Stimulated activated CD8-positive, alpha-beta memory T cell treated with anti-CD3 and anti-CD28 coated beads, Interleukin-12 subunit alpha, Interleukin-12 subunit beta, amount 100 ng/mL, for 1 hour (primary cell): ENCODE data around the gene KLHL8.
A peak's percentile ranks its signal among the peaks of the same experiment; 100 is the strongest.
"Not testable (repeated sequence)": the region's sequence is repeated elsewhere in the genome, so short reads cannot be mapped to it uniquely, and the experiment has no call there.

Experiments
- DNase-seq: peaks from one replicate; pipeline ENCODE4 v3.0.0-alpha.2; 2020; ENCODE audit warnings: low read depth

The KLHL8 gene

DNA sequence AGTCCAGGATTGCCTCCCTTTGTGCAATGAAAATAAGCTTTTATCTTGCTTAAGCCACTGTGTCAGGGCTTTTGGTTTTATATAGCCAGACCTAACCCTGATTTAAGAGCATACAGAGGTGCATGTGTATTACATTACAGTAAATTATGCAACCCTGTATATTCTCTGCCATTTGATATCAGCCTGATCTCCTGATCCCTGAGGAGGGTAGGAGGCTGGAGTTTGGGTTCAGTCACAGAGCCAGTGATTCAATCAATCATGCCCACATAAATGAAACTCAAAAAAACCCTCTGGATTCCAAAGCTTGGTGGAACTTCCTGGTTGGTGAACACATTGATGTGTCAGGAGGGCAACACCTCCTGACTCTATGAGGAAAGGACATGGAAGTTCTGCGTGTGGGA lies 7.3 kb upstream of the KLHL8 start:
- no peak for DNase-seq

DNA sequence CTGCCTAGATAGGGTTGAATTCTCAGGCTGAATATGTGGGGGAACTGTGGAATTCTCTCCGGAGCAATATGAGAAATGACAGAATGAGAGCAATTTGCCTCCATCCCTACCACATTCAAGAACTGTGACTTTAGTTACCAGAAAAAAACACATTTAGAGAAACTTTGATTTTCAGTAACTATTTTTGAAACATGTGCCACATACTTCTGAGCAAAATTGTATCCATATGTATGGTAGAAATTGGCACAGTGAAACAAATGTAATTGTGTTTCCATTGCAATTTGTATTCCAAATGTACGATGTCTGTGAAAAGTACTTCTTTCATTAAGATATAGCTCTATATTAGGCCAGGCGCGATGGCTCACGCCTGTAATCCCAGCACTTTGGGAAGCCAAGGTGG lies 5.5 kb upstream of the KLHL8 start:
- no peak for DNase-seq

DNA sequence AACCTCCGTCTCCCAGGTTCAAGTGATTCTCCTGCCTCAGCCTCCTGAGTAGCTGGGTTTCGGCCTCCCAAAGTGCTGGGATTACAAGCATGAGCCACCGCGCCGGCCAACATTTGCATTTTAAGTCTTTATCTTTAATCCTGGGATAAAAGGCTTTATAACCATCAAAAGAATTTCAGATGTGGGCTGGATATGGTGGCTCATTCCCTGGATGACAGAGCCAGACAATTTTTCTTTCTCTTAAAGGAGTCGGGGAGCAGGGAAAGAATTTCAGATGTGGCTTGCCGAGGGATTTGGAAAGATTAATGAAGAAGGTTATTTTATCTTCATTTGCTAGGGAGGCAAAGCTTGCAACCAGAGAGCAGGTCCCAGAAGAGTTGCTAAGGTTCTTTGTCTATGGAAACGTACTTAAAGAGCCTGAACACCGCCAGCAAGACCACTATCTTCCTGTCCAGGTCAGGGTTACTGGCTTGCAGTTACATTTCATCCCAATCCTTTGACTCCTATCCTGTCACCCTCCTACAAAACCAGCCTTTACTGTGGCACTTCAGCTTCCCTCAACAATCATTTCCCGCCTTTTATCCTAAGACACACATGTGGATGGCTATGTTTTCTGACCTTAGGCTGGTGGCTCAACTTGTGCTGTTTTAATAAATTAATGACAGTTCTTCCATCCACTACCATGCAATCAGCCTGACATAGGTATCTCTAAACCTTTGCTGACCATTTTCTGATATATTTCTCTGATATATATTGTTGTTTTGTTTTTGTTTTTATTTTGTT lies 3.9 kb upstream of the KLHL8 start:
- DNase-seq, result no peak

DNA sequence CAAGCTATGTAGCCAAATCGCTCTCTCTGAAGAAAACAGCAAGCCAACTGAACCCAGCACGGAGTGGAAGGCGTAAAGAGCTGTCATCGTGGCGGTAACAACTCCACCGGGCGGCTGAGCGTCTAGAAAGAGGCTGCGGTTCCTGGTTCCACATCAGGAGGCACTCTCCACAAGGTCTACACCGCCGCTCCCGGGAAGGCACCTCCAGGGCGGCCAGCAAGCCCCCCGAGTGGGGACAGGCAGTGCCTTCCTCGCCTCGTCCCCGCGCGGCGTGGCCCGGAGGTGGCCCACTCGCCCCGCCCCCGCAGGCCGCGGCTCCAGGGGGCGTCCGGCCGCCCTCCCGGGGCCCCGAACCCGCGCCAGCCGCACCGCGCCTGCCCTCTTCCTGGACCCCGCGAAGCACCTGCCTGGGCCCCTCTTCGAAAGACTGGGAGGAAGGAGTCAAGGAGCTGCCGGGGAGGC lies 755 bp downstream of the KLHL8 start:
- DNase-seq, result peak; percentile 26

DNA sequence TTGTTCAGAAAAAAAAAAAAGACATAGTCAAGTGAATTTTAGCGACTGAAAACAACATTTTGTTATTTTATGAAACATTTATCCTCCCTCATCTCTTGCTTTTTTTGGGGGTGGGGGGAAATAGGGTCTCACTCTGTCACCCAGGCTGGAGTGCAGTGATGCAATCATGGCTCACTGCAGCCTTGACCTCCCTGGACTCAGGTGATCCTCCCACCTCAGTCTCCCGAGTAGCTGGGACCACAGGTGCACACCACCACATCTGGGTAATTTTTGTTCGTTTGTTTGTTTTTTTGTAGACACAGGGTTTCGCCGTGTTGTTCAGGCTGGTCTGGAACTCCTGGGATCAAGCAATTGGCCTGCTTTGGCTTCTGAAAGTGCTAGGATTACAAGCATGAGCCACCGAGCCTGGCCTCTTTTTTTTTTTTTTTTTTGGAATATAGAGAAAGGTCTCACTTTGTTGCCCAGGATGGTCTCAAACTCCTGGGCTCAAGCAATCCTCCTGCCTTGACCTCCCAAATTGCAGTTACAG lies 3.1 kb downstream of the KLHL8 start:
- DNase-seq, result not testable (repeated sequence)

DNA sequence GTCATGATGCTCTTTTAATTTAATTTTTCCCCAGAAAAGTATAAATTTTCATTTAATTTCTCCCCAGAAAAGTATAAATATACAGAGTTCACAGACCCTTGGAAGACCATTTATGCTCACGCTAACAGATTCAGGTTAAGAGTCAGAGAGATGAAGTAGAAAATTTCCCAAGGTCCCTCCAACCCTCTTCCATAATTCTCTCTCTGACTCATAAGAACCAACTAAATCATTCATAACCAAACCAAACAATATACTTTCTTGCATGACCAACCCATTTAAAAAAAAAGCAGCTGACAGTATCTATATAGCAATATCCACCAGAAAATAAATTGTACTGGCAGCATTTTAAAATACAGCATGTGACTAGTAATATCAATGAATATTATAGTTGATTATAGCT lies 3.9 kb downstream of the KLHL8 start:
- DNase-seq, result no peak

DNA sequence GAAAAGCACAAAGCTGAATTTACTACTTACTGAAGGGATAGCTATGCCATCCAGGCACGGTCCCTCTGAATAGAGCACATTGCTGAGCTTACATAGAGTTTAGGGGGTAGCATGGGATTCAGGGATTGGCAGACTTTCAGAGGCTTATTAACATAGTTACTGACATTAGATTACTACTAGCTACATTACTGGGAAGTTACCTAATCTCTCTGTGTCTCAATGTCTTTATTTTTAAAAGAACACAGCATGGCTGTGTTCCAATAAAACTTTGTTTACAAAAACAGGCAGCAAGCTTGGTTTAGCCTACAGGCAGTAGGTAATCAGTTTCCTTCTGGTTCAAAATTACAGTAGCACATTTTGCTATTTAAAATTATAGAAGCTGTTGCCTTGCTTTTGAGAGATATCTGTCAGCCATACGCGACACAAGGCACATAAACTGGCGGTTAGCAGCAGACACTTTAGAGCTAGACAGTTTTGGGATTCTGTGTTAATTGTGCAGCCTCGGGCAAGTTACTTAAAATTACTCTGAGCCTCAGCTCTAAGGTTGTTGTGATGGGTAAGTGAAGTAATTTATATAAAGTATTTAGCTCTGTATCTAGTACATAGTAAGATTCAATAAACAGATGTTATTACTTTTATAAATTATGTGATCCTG lies 6.9 kb downstream of the KLHL8 start:
- no peak for DNase-seq

DNA sequence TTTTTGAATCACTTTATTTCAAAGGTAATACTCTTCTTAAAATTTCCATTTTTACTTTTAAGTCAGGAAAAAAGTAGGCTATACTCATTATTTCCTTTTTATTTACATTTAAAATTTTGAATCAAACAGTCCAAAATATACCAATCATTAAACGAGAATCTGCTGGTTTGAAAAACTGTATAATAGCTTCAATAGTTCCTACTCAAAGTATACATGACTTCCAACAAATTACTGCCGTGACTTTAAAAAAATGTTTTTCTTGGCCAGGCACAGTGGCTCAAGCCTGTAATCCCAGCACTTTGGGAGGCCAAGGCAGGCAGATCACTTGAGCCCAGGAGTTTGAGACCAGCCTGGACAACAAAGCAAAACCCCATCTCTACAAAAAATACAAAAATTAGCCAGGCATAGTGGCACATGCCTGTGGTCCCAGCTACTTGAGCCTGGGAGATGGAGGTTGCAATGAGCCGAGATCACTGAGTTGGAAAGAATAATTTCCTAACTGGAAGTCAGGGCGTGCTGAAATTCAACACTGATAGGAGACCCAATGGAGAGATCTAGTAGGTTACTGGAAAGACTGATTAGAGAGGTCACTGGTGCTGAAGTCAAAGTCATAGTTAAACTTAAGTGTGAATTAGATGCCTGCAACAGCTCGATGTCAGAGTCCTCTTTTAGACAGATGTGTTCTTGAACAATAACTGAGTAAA lies 9.0 kb downstream of the KLHL8 start:
- DNase-seq, result no peak

DNA sequence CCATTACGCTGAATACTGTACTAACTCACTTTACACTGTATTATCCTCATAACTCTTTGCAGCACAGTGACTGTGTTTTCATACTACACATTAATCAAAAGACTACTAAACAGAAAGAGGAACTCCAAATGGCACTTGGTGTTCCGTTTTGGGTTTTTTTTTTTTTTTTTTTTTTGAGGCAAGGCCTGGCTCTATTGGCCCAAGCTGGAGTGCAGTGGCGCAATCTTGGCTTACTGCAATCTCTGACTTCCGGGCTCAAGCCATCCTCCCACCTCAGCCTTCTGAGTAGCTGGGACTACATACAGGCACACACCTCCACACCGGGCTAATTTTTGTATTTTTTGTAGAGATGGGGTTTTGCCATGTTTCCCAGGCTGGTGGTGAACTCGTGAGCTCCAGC lies 10.7 kb downstream of the KLHL8 start:
- DNase-seq, result no peak

DNA sequence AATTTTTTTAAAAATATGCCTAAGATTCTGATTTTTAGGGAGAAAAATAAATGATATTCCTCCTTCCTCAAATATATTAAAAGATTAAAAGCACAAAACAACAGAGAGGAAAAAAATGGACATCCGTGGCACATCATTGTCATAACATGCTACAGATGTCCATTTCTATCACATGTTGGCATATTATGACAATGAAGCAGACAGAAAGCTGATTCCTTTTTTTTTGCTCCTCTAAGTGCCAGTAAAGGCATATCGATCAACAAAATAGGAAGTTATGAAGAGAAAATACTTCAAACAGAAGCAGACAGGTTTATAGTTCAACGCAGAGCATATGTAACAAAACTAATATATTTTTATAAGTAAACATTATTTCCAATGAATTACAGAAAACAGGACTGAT lies 11.2 kb downstream of the KLHL8 start:
- no peak for DNase-seq

DNA sequence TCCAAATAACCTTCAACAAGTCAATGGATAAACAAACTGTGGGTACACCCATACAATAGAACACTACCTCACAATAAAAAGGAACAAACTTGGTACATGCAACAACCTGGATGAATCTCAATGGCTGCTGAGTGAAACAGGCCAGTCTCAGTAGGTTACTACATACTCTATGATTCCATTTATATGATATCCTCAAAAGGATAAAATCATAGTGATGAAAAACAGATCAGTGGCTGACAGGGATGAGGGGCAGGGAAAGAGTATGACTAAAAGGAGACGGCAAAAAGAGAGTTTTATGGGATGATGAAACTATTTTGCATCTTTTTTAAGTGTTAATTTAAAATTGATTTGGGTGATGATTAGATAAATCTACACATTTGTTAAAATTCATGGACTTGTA lies 15.9 kb downstream of the KLHL8 start:
- no peak for DNase-seq

DNA sequence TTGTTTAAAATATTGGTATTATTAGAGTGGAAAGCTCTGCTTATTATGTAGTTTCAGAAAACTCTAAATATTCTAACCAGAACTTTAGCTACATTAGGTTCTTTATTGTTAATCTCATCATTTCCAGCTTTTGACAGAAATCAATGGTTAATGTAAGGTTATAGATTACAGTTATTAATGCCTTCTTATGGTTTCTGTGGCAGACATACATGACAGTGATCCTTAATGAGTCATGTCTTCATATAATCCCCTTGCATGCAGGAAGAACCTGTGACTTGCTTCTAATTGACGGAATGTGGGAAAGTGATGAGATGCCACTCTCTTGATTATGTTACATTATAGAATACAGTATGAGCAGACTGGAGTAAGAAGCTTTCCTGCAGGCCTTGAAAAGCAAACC lies 23.5 kb downstream of the KLHL8 start:
- DNase-seq, result no peak

DNA sequence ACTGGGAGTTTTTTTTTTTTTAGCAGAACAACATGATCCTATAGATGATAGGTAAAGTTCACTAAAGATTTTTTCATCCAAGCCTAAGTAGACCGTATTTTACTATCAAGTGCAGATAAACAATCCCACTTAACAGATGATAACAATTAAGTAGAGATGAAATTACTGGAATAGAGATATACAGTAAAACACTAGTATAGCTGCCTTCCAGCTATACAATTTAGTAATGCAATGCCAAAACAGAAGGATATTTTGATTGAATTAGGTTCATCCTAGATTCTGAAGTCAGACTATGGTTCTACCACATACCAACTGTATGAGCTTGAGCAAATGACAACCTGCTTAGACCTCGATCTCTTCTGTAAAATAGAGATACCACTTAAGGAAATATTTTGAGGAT lies 24.3 kb downstream of the KLHL8 start:
- no peak for DNase-seq

DNA sequence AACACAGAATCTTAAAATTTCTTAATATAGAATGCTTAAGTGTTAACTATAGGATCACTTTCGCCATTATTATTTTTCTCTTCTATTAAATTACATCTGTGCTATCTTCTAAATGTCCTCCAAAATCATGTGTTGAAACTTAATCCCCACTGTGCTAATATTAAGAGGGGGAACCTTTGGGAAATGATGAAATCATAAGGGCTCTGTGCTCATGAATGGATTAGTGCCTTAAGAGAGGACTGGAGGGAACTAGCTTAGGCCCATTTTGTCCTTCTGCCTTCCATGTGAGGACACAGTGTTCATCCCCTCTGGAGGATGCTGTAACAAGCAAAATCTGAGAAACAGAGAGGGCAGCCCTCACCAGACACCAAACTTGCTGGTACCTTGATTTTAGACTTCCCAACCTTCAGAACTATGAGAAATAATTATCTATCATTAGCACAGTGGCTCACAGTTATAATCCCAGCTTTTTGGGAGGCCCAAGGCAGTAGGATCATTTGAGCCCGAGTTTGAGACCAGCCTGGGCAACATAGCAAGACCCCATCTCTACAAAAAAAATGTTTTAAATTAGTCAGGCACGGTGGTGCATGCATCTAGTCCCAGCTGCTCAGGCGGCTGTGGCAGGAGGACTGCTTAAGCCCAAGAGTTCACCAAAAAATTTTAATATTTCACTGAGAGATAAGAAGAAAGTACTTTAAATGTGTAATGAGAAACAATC lies 26.3 kb downstream of the KLHL8 start:
- DNase-seq, result no peak

DNA sequence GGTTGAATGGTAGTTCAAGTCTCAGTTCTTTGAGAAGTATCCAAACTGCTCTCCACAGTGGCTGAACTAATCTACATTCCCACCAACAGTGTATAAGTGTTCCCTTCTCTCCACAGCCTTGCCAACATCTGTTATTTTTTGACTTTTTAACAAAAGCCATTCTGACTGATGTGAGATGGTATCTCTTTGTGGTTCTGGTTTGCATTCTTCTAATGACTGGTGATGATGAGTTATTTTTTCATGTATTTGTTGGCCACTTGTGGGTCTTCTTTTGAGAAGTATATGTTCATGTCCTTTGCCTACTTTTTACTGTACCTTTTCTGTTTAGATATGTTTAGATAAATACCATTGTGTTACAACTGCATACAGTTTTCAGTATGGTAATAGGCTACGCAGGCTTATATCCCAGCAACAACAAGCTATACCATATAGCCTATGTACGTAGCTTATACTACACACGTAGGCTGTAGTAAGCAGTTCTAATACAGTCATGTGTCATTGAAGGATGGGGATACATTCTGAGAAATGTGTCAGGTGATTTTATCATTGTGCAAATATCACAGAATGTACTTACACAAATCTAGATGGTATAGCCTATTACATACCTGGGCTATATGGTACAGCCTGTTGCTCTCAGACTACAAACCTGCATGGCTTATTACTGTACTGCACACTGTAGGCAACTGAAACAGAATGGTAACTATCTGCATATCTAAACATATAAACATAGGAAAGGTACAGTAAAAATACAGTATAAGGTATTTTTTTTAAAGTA lies 28.1 kb downstream of the KLHL8 start:
- no peak for DNase-seq

DNA sequence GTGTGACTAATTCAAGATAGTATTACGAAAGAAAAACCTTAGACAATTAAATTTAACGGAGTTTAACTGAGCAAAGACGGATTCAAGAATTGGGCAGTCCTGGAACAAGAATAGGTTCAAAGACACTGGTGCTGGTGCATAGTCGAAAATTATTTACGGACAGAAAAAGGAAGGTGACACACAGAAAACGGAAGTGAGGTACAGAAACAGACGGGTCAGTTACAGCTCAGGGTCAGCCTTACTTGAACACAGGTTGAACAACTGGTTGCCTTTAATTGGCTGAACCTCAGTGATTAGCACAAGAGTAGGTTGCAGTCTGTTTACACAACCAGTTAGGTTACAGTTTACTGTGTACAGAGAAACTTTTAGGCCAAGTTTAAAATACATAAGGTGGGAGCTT lies 31.5 kb downstream of the KLHL8 start:
- no peak for DNase-seq

DNA sequence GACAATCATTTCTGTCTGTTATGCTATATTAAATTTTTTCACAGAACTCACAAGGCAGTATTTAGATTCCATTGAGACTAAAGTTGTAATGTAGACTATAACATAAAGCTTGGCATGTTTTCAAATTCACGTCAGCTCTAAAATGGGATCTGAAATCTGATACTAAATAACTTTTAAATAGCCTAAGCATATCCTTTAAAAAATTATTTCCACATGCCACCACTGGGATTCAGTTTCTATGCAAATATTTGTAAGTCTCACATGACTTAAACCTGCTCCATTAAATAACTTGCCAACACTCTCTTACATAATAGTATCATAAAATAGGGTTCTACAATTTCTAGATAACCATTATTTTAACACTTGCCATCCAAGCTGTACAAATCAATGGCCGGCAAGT lies 32.4 kb downstream of the KLHL8 start:
- DNase-seq, result no peak

DNA sequence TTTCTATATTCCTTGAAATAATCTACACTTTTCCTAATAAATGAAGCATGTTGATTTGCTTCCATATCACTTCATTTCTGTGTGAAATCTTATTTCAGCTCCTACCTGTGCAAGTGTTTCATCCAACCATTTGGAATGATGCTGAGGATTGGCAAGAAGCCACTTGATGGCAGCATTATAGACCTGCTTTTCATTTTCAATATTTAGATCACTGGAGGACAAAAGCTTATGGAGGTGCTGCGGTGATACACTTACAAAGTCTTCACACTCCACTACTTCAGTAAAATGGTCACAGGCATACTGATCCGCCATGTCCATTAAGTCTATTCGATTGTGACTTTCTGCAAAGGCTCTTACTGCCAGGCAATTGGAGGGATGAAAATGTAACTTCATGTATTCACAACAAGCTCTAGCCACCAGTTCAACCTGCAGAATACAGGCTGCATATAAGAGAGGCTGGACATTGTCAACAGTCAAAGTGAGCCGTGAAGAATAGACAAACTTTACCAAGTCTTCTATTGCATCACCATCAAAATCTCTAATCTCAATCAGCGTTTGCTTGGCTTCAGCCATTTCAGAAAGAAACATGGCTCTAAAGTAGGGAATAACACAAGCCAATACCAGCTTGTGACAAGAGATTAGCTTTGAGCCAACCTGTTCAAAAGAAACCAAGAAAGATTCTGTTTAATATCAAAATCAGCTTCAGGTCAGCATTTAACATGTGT lies 35.1 kb downstream of the KLHL8 start:
- DNase-seq, result no peak

DNA sequence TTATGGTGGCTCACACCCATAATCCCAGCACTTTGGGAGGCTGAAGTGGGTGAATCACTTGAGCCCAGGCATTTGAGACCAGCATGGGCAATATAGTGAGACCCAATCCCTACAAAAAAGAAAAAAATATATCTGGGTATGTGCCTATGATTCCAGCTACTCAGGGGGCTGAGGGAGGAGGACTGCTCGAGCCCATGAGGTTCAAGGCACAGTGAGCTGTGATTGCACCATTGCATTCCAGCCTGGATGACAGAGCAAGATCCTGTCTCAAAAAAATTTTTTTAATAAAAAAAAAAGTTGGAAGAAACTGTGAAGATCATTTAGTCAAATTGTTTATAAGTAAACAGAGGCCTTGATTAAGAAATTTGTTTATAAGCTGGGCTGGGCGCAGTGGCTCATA lies 39.7 kb downstream of the KLHL8 start:
- no peak for DNase-seq

DNA sequence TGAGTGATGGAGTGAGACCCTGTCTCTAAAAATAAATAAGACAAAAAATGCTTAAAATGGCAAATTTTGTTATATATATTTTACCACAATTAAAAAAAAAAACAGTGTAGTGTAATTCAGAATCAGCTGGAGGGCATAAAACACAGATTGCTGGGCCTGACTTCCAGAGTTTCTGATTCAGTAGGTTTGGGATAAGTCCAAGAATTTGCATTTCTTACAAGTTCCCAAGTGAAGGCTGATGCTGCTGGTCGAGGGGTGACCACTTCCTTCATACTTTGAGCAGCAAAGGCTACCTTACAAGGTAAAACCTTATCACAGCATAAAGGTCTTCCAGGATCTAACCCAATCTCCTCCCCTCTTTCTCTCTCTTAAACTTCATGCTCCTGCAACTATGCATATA lies 40.7 kb downstream of the KLHL8 start:
- DNase-seq, result no peak

DNA sequence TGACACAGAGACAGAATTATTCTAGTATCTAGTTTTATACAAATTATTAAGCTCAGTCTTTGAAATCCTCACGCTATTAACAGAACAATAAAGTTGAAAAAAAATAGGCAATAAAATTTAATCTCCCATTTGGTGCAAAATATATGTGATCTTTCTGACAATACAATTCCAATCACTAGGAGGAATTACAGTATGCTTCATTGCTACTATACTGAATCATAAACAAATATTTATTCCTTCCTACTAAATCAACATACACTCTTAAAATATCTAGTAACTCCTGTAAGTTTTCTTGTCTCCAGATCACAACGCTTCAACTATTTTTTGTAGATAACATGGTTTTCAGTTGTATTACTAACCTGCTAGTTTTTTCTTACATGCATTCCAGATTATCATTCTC lies 45.7 kb downstream of the KLHL8 start:
- no peak for DNase-seq
